ENCODE data around the gene TXK. TPM values are rescaled to one million over a fixed set of nuclear protein-coding genes. Genes with fewer than 3 reads are reported as not detected.

Gene TXK
- total RNA-seq, 1 donor from 2014 or later = 1.7 TPM

DNA sequence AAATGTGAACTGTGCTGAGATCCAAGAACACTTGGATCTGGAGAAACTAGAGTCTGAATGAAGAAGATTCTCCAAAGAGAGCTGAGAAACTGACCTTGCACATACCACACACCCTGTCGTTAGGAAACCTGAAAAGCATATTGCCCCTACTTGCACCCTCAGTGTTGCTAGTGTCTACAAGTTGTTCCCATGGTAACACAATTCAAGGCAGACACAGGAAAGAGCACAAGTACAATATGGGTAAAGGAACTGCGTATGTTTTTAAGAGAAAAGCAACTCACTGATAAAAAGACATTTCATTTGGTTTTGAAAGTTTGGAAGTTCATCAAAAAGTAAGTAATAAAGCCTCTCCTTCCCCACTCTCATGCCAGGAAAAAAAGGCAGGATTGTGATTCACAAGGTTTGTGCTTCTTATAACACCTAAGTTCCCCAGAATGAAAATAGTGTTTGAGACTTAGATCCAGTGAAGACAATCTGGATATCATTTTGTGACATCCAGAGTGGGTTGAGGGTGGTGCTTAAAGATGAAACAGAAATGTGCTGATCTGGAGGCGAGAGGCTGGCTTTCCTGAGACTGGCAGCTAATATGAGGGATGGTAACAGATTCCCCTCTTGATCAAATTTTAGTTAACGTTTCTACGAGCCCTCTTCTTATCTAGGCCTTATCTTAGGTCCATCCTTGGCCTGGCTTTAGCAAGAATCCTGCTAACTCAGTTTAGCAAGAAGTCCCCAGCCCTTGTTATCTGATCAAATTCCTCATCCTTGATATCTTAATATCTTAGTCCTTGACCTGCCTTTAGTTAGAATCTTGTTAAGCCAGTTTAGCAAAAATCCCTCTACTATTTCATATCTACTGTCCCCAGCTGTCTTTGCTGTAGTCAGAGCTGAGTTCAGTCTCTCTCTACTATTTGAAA, 75.2 kb downstream of the TXK start:
- no peak for DNase-seq (ENCODE audit: low spot score in 2 of 2, unreplicated experiment in 2 of 2)
- H3K4me3 Mint-ChIP-seq = no peak overlapping the region
- H3K4me1 Mint-ChIP-seq = peaks cover 10% of the 10 kb centered on the region
- H3K27me3 Mint-ChIP-seq (ENCODE audit: low read depth) = no peaks in the 10 kb centered on the region
- no peak for TF ChIP-seq CTCF (IDR thresholded peaks at IDR 0.05; ENCODE audit: unreplicated experiment)
- H3K9me3 Mint-ChIP-seq = peaks cover 34% of the 10 kb centered on the region
- H3K27ac Mint-ChIP-seq = peak overlapping the region; percentile 3
- H3K36me3 Mint-ChIP-seq = peaks cover 22% of the 10 kb centered on the region

- Mint-ChIP-seq H3K27me3 (ENCODE audit: low read depth) (no peaks in the 10 kb centered on the region), H3K9me3 (no peaks in the 10 kb centered on the region), H3K4me3 (no peak overlapping the region), H3K36me3 (no peaks in the 10 kb centered on the region), H3K27ac (no peak overlapping the region), H3K4me1 (no peaks in the 10 kb centered on the region)
- TF ChIP-seq CTCF (IDR thresholded peaks at IDR 0.05; ENCODE audit: unreplicated experiment) = no peak
- no peak for DNase-seq (ENCODE audit: low spot score in 2 of 2, unreplicated experiment in 2 of 2)
Observed at GRCh38 chr4:48051078-48051477, 83.0 kb downstream of the TXK start.

DNA sequence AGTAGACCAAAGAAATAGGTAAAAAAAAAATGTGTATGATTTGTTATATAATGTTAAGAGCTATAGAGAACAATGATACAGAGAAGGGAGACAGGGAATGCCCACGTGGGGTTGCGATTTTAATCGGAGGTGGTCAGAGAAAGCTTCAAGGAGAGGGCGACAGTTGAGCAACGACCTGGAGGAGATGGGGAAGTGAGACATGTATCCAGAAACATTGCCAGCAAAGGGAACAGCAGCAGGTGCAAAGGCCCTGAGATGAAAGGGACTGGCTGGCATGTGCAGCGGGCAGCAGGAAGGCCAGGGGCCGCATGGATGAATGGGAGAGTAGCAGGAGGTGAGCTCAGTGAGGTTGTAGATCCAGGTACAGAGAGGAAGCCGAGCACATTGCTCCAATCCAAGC, 84.6 kb downstream of the TXK start:
- Mint-ChIP-seq H3K27me3 (ENCODE audit: low read depth) (no peaks in the 10 kb centered on the region), H3K36me3 (no peaks in the 10 kb centered on the region), H3K27ac (no peak overlapping the region), H3K9me3 (no peaks in the 10 kb centered on the region), H3K4me1 (no peaks in the 10 kb centered on the region), H3K4me3 (no peak overlapping the region)
- TF ChIP-seq CTCF (IDR thresholded peaks at IDR 0.05; ENCODE audit: unreplicated experiment) = no peak
- DNase-seq (ENCODE audit: low spot score in 2 of 2, unreplicated experiment in 2 of 2) = no peak

GRCh38 chr4:48047896-48048295, 86.2 kb downstream of the TXK start:
- no peak for TF ChIP-seq CTCF (IDR thresholded peaks at IDR 0.05; ENCODE audit: unreplicated experiment)
- H3K27ac Mint-ChIP-seq = no peak overlapping the region
- no peaks in the 10 kb centered on the region for H3K36me3 Mint-ChIP-seq
- no peak overlapping the region for H3K4me3 Mint-ChIP-seq
- peaks cover 5% of the 10 kb centered on the region for H3K4me1 Mint-ChIP-seq
- no peaks in the 10 kb centered on the region for H3K9me3 Mint-ChIP-seq
- no peak for DNase-seq (ENCODE audit: low spot score in 2 of 2, unreplicated experiment in 2 of 2)
- no peaks in the 10 kb centered on the region for H3K27me3 Mint-ChIP-seq (ENCODE audit: low read depth)

DNA sequence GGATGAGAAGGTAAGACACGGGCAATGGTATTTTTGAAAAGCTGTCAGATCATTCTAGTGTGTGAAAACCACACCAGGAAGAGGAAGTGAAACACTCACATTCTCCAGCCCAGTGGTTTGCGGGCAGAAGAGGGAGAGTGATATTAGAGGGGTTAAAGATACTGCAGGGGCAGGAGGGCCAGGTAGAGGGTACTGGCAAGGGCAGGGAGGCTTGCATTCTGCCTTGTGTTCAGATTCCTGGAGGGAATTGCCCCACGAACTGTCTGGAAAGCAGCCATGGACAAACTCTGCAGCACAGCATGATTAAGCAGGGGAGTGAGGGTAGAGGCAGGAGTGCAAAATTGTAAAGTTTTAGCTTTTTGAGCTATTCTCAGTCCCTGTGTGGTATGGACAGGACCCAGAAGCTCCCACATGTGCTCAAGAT, 86.6 kb downstream of the TXK start:
- no peak for DNase-seq (ENCODE audit: low spot score in 2 of 2, unreplicated experiment in 2 of 2)
- Mint-ChIP-seq H3K27me3 (ENCODE audit: low read depth) (no peaks in the 10 kb centered on the region), H3K4me3 (no peak overlapping the region), H3K27ac (no peak overlapping the region), H3K9me3 (no peaks in the 10 kb centered on the region), H3K4me1 (peaks cover 10% of the 10 kb centered on the region), H3K36me3 (no peaks in the 10 kb centered on the region)
- TF ChIP-seq CTCF (IDR thresholded peaks at IDR 0.05; ENCODE audit: unreplicated experiment) = no peak

All from mesothelial cell of epicardium (in vitro differentiated cells).